HG02884 (cell line): ENCODE results near the gene SNPH.

Source experiments
- ATAC-seq: cut with Tn5 transposase; IDR thresholded peaks from one replicate; pipeline ENCODE4 v1.9.1; 2021; ENCODE audit warnings: mild to moderate bottlenecking, moderate library complexity; ENCODE audit not compliant: unreplicated experiment

SNPH gene

GRCh38 chr20:1305712-1306111 lies 39.6 kb downstream of the SNPH start:
- ATAC-seq: no peak

- no peak for ATAC-seq
Measured at GRCh38 chr20:1306316-1307135, 40.4 kb downstream of the SNPH start.

- ATAC-seq: no peak
Measured at GRCh38 chr20:1307171-1307570, 41.1 kb downstream of the SNPH start.

GRCh38 chr20:1307571-1307971 lies 41.5 kb downstream of the SNPH start:
- ATAC-seq: no peak

GRCh38 chr20:1308067-1308701 lies 42.1 kb downstream of the SNPH start:
- ATAC-seq: no peak

- ATAC-seq: no peak
Measured at GRCh38 chr20:1308702-1309095, 42.6 kb downstream of the SNPH start.

- ATAC-seq: no peak
Measured at GRCh38 chr20:1309439-1309847, 43.3 kb downstream of the SNPH start.

GRCh38 chr20:1310071-1310470 lies 44.0 kb downstream of the SNPH start:
- ATAC-seq: no peak

GRCh38 chr20:1310506-1311190 lies 44.6 kb downstream of the SNPH start:
- ATAC-seq: no peak

- no peak for ATAC-seq
Measured at GRCh38 chr20:1312308-1312707, 46.2 kb downstream of the SNPH start.

GRCh38 chr20:1312904-1313235 lies 46.8 kb downstream of the SNPH start:
- no peak for ATAC-seq

- ATAC-seq: no peak
Measured at GRCh38 chr20:1313236-1313964, 47.3 kb downstream of the SNPH start.

- no peak for ATAC-seq
Measured at GRCh38 chr20:1315804-1316203, 49.7 kb downstream of the SNPH start.

- ATAC-seq: no peak
Measured at GRCh38 chr20:1317545-1318255, 51.6 kb downstream of the SNPH start.

GRCh38 chr20:1319051-1319450 lies 53.0 kb downstream of the SNPH start:
- ATAC-seq: no peak

- no peak for ATAC-seq
Measured at GRCh38 chr20:1319462-1319861, 53.4 kb downstream of the SNPH start.

- ATAC-seq: no peak
Measured at GRCh38 chr20:1320016-1320415, 53.9 kb downstream of the SNPH start.

- no peak for ATAC-seq
Measured at GRCh38 chr20:1320902-1321653, 55.0 kb downstream of the SNPH start.

GRCh38 chr20:1321654-1321939 lies 55.5 kb downstream of the SNPH start:
- no peak for ATAC-seq

- no peak for ATAC-seq
Measured at GRCh38 chr20:1322511-1323245, 56.6 kb downstream of the SNPH start.
